ENCODE data around the gene SUMO2. TPM values are rescaled to one million over a fixed set of nuclear protein-coding genes. Genes with fewer than 3 reads are reported as not detected.
A peak's percentile ranks its signal among the peaks of the same experiment; 100 is the strongest.

The SUMO2 gene
- total RNA-seq, 1 experiment from 2014 or later, result 859 TPM

- H3K27me3 ChIP-seq (ENCODE audit: insufficient read depth, low read length), result no peaks in the 10 kb centered on the region
- ATAC-seq (no peak), DNase-seq (ENCODE audit: low read depth, low spot score) (no peak)
- RAD21 ChIA-PET (ENCODE audit: low non-redundant PET in 1 of 2, low total read pairs in 2 of 2, uncharacterized antibody in 2 of 2, unreplicated experiment in 2 of 2), result no interaction called here
- no peak overlapping the region for H2AFZ ChIP-seq (ENCODE audit: low read depth, low read length, poor library complexity, severe bottlenecking)
- CTCF ChIA-PET, result interaction anchor here (5.6 kb wide), 1 partner anchor 12 kb away, joined by 75 read pairs; no protein-coding TSS in a partner anchor
- H4K20me1 ChIP-seq (ENCODE audit: insufficient read depth), result no peaks in the 10 kb centered on the region
- peaks cover 44 to 78% of the 10 kb centered on the region in 2 experiments for H3K4me1 ChIP-seq (ENCODE audit: control insufficient read depth in 1 of 2, insufficient read depth in 2 of 2, low read length in 2 of 2)
- H3K9ac ChIP-seq (ENCODE audit: low read length), result peak overlapping the region; percentile 78
- peak overlapping the region; percentile 93 for H3K27ac ChIP-seq (ENCODE audit: low read depth, low read length)
- H3K79me2 ChIP-seq (ENCODE audit: insufficient read depth, low read length), result peaks cover 87% of the 10 kb centered on the region
- no peak for TF ChIP-seq JUND (IDR thresholded peaks at IDR 0.05)
- no peak for TF ChIP-seq EZH2phosphoT487 (IDR thresholded peaks at IDR 0.05; ENCODE audit: borderline replicate concordance)
- TF ChIP-seq YY1 (IDR thresholded peaks at IDR 0.05; ENCODE audit: extremely low read depth, insufficient replicate concordance, low read depth, low read length), result no peak
- TF ChIP-seq SRF (IDR thresholded peaks at IDR 0.05; ENCODE audit: low read depth), result no peak
- no peaks in the 10 kb centered on the region for H3K9me3 ChIP-seq (ENCODE audit: control insufficient read depth in 1 of 2, insufficient read depth in 1 of 2, low read depth in 1 of 2, low read length in 2 of 2)
- no TSS peak for BruUV-seq (replicated peaks)
- no peak overlapping the region for H3K4me3 ChIP-seq (replicated peaks in 1 of 2; ENCODE audit: low read depth in 1 of 2, low read length in 2 of 2)
- POLR2A ChIA-PET, result interaction anchor here (1.8 to 5.0 kb wide), 3 partner anchors 12 to 73 kb away, joined by 4 to 44 read pairs (median 4); no protein-coding TSS in a partner anchor
- H3K9me2 ChIP-seq (ENCODE audit: insufficient read depth), result no peaks in the 10 kb centered on the region
- peaks cover 0 to 31% of the 10 kb centered on the region in 2 experiments; a peak in 2 of 4 replicates for H3K36me3 ChIP-seq (ENCODE audit: control insufficient read depth in 1 of 2, insufficient read depth in 2 of 2, low read length in 2 of 2)
- intact Hi-C loops (cut with micrococcal nuclease), result loop anchor here (2.0 kb wide), 1 partner anchor 73 kb away; no protein-coding TSS in a partner anchor
- peak overlapping the region; percentile 81 for H3K4me2 ChIP-seq (ENCODE audit: low read length)
Measured at GRCh38 chr17:75125984-75126383, 56.8 kb downstream of the SUMO2 start.

- TF ChIP-seq EZH2 (IDR thresholded peaks at IDR 0.05) (no peak), POLR2A (IDR thresholded peaks at IDR 0.05; ENCODE audit: borderline replicate concordance, extremely low read depth, insufficient read depth, insufficient read length) (no peak), SP1 (IDR thresholded peaks at IDR 0.05; ENCODE audit: low read depth) (no peak), EZH2phosphoT487 (IDR thresholded peaks at IDR 0.05; ENCODE audit: borderline replicate concordance) (no peak), ZFX (IDR thresholded peaks at IDR 0.05) (no peak), POLR2AphosphoS5 (IDR thresholded peaks at IDR 0.05; ENCODE audit: low read depth, low read length) (no peak), CTCF (IDR thresholded peaks at IDR 0.05 in 2 of 3, conservative IDR thresholded peaks at IDR 0.05 in 1 of 3; ENCODE audit: borderline replicate concordance in 1 of 3, insufficient read depth in 1 of 3, low read depth in 2 of 3, low read length in 2 of 3) (no peak), ZNF274 (IDR thresholded peaks at IDR 0.05; ENCODE audit: low read depth, low read length) (no peak), TCF7L2 (IDR thresholded peaks at IDR 0.05; ENCODE audit: borderline replicate concordance, extremely low read depth, insufficient read depth, insufficient read length) (no peak)
- peaks cover 40 to 71% of the 10 kb centered on the region in 2 experiments for H3K4me1 ChIP-seq (ENCODE audit: control insufficient read depth in 1 of 2, insufficient read depth in 2 of 2, low read length in 2 of 2)
- TSS peak; percentile 93 for BruUV-seq (replicated peaks)
- H3K9ac ChIP-seq (ENCODE audit: low read length), result peak overlapping the region; percentile 78
- H3K36me3 ChIP-seq (ENCODE audit: control insufficient read depth in 1 of 2, insufficient read depth in 2 of 2, low read length in 2 of 2), result peaks cover 0 to 31% of the 10 kb centered on the region in 2 experiments; a peak in 2 of 4 replicates
- ChIA-PET POLR2A (interaction anchor here (0.6 to 5.0 kb wide), 19 partner anchors 9 to 112 kb away, joined by 3 to 44 read pairs (median 4); partner anchors contain the start of genes JPT1 and MRPL58), RAD21 (ENCODE audit: low non-redundant PET in 1 of 2, low total read pairs in 2 of 2, uncharacterized antibody in 2 of 2, unreplicated experiment in 2 of 2) (interaction anchor here (1.0 to 2.1 kb wide), 3 partner anchors 9 to 11 kb away, joined by 3 to 10 read pairs (median 6); no protein-coding TSS in a partner anchor), CTCF (interaction anchor here (1.1 to 5.6 kb wide), 5 partner anchors 11 to 477 kb away, joined by 3 to 75 read pairs (median 7); no protein-coding TSS in a partner anchor)
- DNase-seq (ENCODE audit: low read depth, low spot score), result no peak
- H4K20me1 ChIP-seq (ENCODE audit: insufficient read depth), result no peaks in the 10 kb centered on the region
- ATAC-seq, result peak; percentile 29
- H2AFZ ChIP-seq (ENCODE audit: low read depth, low read length, poor library complexity, severe bottlenecking), result no peak overlapping the region
- peak overlapping the region; percentile 30 to 55 for H3K4me3 ChIP-seq (replicated peaks in 1 of 2; ENCODE audit: low read depth in 1 of 2, low read length in 2 of 2)
- peaks cover 82% of the 10 kb centered on the region for H3K79me2 ChIP-seq (ENCODE audit: insufficient read depth, low read length)
- H3K27me3 ChIP-seq (ENCODE audit: insufficient read depth, low read length), result no peaks in the 10 kb centered on the region
- peak overlapping the region; percentile 93 for H3K27ac ChIP-seq (ENCODE audit: low read depth, low read length)
- no peaks in the 10 kb centered on the region for H3K9me3 ChIP-seq (ENCODE audit: control insufficient read depth in 1 of 2, insufficient read depth in 1 of 2, low read depth in 1 of 2, low read length in 2 of 2)
- intact Hi-C loops (cut with micrococcal nuclease), result loop anchor here (2.0 kb wide), 1 partner anchor 74 kb away; no protein-coding TSS in a partner anchor
- peak overlapping the region; percentile 81 for H3K4me2 ChIP-seq (ENCODE audit: low read length)
- no peaks in the 10 kb centered on the region for H3K9me2 ChIP-seq (ENCODE audit: insufficient read depth)
Measured at GRCh38 chr17:75124819-75125162, 58.0 kb downstream of the SUMO2 start.

Data from HCT116 (cell line).